ENCODE results near the gene NTSR1.

DNA sequence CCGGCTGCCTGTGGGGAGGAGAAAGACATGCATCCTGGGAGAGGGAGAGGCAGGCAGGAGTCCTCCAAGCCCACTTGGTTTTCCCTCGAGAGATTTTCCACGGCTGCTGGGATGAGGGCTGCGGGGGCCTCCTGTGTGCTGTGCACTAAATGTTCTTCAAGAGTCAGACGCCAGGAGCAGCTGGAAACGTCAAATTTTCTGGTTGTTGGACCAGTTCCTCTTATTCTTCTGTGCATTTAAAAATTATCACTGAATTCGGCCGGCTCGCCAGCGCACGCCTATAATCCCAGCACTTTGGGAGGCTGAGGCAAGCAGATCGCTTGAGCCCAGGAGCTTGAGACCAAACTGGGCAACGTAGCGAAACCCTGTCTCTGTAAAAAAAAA, 32.8 kb upstream of the NTSR1 start:
- TF ChIP-seq THAP7 (CRISPR knock-in tag; IDR thresholded peaks at IDR 0.05) (no peak), POLR2AphosphoS2 (IDR thresholded peaks at IDR 0.05; ENCODE audit: low read depth, low read length) (no peak), NR3C1 (CRISPR knock-in tag; IDR thresholded peaks at IDR 0.05) (no peak), ZNF138 (CRISPR knock-in tag; IDR thresholded peaks at IDR 0.05; ENCODE audit: low read depth) (no peak), ZNF276 (CRISPR knock-in tag; IDR thresholded peaks at IDR 0.05; ENCODE audit: low read depth) (no peak), SAFB2 (CRISPR knock-in tag; IDR thresholded peaks at IDR 0.05; ENCODE audit: borderline replicate concordance, low read depth) (no peak), PRDM10 (CRISPR knock-in tag; IDR thresholded peaks at IDR 0.05; ENCODE audit: low read depth) (no peak), ZBTB1 (CRISPR knock-in tag; IDR thresholded peaks at IDR 0.05; ENCODE audit: borderline replicate concordance) (no peak), HNRNPL (IDR thresholded peaks at IDR 0.05; ENCODE audit: low read depth, low read length) (no peak), NAIF1 (CRISPR knock-in tag; IDR thresholded peaks at IDR 0.05; ENCODE audit: borderline replicate concordance) (no peak)
- TF ChIP-seq, protein P1, sequence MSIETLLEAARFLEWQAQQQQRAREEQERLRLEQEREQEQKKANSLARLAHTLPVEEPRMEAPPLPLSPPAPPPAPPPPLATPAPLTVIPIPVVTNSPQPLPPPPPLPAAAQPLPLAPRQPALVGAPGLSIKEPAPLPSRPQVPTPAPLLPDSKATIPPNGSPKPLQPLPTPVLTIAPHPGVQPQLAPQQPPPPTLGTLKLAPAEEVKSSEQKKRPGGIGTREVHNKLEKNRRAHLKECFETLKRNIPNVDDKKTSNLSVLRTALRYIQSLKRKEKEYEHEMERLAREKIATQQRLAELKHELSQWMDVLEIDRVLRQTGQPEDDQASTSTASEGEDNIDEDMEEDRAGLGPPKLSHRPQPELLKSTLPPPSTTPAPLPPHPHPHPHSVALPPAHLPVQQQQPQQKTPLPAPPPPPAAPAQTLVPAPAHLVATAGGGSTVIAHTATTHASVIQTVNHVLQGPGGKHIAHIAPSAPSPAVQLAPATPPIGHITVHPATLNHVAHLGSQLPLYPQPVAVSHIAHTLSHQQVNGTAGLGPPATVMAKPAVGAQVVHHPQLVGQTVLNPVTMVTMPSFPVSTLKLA (IDR thresholded peaks at IDR 0.05), result no peak
